ENCODE data around the gene SLFN13. TPM values are rescaled to one million over a fixed set of nuclear protein-coding genes. Genes with fewer than 3 reads are reported as not detected.
"Not testable (repeated sequence)": the region's sequence is repeated elsewhere in the genome, so short reads cannot be mapped to it uniquely, and the experiment has no call there.

SLFN13 gene
- polyA plus RNA-seq, 1 experiment: 3.1 TPM

DNA sequence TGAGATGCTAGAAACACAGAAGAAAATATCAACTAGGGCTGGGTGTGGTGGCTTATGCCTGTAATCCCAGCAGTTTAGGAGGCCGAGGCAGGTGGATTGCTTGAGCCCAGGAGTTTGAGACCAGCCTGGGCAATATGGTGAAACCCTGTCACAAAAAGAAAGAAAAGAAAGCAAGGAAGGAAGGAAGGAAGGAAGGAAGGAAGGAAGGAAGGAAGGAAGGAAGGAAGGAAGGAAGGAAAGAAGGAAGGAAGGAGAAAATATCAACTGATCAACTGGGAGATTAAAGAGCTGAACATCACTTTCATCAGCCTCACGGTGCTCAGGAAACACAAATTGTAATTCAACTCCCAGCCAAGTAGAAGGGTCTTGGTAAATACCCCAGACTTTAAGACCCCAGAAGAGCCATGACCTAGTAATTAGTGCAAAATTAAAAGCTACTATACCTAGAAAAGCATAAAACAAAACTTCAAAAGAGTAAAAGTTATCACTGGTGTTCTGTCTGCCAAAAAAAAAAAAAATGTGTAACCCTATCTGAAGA lies 27.8 kb upstream of the SLFN13 start:
- ChIA-PET POLR2A (no interaction called here), CTCF (no interaction called here)
- Histone ChIP-seq H3K27ac (ENCODE audit: low read depth, low read length) (no peak overlapping the region), H3K4me3 (ENCODE audit: low read depth, low read length) (no peak overlapping the region), H3K9me3 (ENCODE audit: control insufficient read depth, insufficient read depth, low read length) (no peaks in the 10 kb centered on the region), H3K27me3 (ENCODE audit: control insufficient read depth, insufficient read depth, low read length) (peaks cover 11% of the 10 kb centered on the region)
- TF ChIP-seq, protein P1, sequence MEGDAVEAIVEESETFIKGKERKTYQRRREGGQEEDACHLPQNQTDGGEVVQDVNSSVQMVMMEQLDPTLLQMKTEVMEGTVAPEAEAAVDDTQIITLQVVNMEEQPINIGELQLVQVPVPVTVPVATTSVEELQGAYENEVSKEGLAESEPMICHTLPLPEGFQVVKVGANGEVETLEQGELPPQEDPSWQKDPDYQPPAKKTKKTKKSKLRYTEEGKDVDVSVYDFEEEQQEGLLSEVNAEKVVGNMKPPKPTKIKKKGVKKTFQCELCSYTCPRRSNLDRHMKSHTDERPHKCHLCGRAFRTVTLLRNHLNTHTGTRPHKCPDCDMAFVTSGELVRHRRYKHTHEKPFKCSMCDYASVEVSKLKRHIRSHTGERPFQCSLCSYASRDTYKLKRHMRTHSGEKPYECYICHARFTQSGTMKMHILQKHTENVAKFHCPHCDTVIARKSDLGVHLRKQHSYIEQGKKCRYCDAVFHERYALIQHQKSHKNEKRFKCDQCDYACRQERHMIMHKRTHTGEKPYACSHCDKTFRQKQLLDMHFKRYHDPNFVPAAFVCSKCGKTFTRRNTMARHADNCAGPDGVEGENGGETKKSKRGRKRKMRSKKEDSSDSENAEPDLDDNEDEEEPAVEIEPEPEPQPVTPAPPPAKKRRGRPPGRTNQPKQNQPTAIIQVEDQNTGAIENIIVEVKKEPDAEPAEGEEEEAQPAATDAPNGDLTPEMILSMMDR (IDR thresholded peaks at IDR 0.05; ENCODE audit: low read depth, low read length): no peak
- DNase-seq (ENCODE audit: low read depth, low spot score): no peak

DNA sequence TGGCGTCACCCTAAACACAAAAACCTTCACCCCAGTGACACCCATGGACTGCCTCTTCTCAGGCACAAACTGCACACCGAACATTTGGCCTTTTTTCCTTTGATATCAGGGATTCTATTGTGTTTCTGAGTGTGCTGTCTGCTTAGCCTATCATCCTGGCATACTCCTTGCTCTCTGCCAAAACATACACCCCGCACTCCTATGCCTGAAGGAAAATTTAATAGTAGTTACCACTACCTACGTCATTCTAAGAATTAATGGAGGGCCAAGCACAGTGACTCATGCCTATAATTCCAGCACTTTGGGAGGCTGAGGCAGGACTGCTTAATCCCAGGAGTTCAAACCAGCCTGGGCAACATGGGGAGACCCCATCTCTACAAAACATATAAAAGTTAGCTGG lies 19.9 kb upstream of the SLFN13 start:
- DNase-seq (ENCODE audit: low read depth, low spot score): no peak
- POLR2A ChIA-PET: no interaction called here
- Histone ChIP-seq H3K27me3 (ENCODE audit: control insufficient read depth, insufficient read depth, low read length) (peaks cover 6% of the 10 kb centered on the region), H3K4me3 (ENCODE audit: low read depth, low read length) (no peak overlapping the region), H3K27ac (ENCODE audit: low read depth, low read length) (no peak overlapping the region), H3K9me3 (ENCODE audit: control insufficient read depth, insufficient read depth, low read length) (no peaks in the 10 kb centered on the region)
- TF ChIP-seq, protein P1 (IDR thresholded peaks at IDR 0.05; ENCODE audit: low read depth, low read length): no peak
- CTCF ChIA-PET: no interaction called here

DNA sequence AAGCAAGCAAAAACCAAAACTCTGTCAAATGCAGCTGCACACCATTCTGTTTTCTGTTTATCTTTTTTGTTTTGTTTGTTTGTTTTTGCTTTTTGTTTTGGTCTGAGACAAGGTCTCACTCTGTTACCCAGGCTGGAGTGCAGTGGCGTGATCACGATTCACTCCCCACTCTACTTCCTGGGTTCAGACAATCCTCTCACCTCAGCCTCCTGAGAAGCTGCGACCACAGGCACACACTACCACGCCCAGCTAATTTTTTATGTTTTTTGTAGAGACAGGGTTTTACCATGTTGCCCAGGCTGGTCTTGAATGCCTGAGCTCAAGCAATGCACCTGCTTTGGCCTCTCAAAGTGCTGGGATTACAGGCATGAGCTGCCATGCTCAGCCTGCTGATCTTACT lies 19.3 kb upstream of the SLFN13 start:
- DNase-seq (ENCODE audit: low read depth, low spot score): no peak
- TF ChIP-seq, protein P1 (IDR thresholded peaks at IDR 0.05; ENCODE audit: low read depth, low read length): no peak
- H3K27ac ChIP-seq (ENCODE audit: low read depth, low read length): no peak overlapping the region
- no peaks in the 10 kb centered on the region for H3K9me3 ChIP-seq (ENCODE audit: control insufficient read depth, insufficient read depth, low read length)
- H3K4me3 ChIP-seq (ENCODE audit: low read depth, low read length): no peak overlapping the region
- POLR2A ChIA-PET: no interaction called here
- CTCF ChIA-PET: no interaction called here
- H3K27me3 ChIP-seq (ENCODE audit: control insufficient read depth, insufficient read depth, low read length): peaks cover 11% of the 10 kb centered on the region

DNA sequence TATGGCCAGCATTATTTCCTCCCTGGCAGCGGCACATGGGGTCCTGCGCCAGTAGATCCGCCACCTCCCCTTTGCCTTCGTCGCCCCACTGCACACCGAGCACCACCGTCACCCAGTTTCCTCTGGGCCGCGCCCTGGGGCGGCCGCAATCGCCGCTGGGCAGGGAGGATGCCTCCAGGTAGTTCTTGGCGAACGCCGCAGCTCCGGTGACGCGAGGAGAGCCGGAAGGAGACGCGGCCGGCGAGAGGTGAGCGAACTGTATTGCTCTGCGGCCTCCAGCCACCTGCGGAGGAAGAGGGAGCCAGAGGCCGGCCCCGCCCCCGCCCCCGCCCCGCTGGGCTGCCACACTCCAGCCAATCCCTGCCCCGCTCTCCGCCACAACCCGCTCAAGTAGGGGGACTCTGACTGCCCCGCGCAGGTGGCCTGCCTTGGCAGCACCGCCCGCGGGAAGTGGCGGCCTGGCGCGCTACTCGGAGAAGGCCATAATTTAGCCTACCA lies 11.8 kb upstream of the SLFN13 start:
- no peak overlapping the region for H3K27ac ChIP-seq (ENCODE audit: low read depth, low read length)
- TF ChIP-seq, protein P1 (IDR thresholded peaks at IDR 0.05; ENCODE audit: low read depth, low read length): no peak
- no peak for DNase-seq (ENCODE audit: low read depth, low spot score)
- H3K4me3 ChIP-seq (ENCODE audit: low read depth, low read length): no peak overlapping the region
- ChIA-PET POLR2A (no interaction called here), CTCF (interaction anchor here (1.2 kb wide), 1 partner anchor 78 kb away, joined by 3 read pairs; no protein-coding TSS in a partner anchor)
- H3K9me3 ChIP-seq (ENCODE audit: control insufficient read depth, insufficient read depth, low read length): peaks cover 6% of the 10 kb centered on the region; the same call in 1 of the 2 replicates
- H3K27me3 ChIP-seq (ENCODE audit: control insufficient read depth, insufficient read depth, low read length): peaks cover 30% of the 10 kb centered on the region

DNA sequence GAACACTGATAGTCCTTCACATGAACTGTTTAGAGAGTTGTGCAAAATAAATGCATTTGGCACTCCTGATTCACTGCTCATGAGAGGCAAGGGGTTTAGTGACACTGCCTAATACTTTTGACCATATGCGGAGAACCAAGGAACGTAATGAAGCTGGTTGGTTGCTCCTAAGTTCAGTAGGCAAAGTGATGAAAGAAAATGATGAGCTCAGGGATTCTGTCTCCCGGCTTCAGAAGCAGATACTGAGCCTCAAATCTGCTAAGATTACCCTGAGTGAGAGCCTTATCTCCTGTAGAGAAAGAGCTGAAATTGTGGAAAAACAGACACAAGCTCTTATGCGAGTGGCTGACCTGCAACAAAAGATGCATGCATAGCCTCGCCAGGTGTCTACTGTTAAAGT lies 5.5 kb upstream of the SLFN13 start:
- H3K9me3 ChIP-seq (ENCODE audit: control insufficient read depth, insufficient read depth, low read length); CTCF ChIA-PET; DNase-seq (ENCODE audit: low read depth, low spot score); H3K27ac ChIP-seq (ENCODE audit: low read depth, low read length); H3K4me3 ChIP-seq (ENCODE audit: low read depth, low read length); POLR2A ChIA-PET: not testable (repeated sequence)
- H3K27me3 ChIP-seq (ENCODE audit: control insufficient read depth, insufficient read depth, low read length): peaks cover 16% of the 10 kb centered on the region
